Naive thymus-derived CD4-positive, alpha-beta T cell (primary cell): ENCODE measurements around the gene TMPRSS6. TPM values are rescaled to one million over a fixed set of nuclear protein-coding genes. Genes with fewer than 3 reads are reported as not detected.

Source experiments
- ATAC-seq: fragments of 150-1000 bp; cut with Tn5 transposase; 2 replicates; pipeline ENCODE4 v1.10.0; 2021; ENCODE audit warnings: mild to moderate bottlenecking, moderate library complexity
- CTCF ChIA-PET: fragments of 350-600 bp; sonication (Branson Sonifier 250); formaldehyde crosslinking; loops from one replicate; lab custom pipeline; 2021; ENCODE audit warnings: antibody characterized with exemption; lab: Charles Lee
- POLR2A ChIA-PET: fragments of 350-600 bp; sonication (Branson Sonifier 250); formaldehyde crosslinking; loops from one replicate; lab custom pipeline; 2021; ENCODE audit warnings: antibody characterized with exemption, inconsistent platforms; lab: Charles Lee
- DNase-seq, 9 donors: peaks; one replicate each; pipeline versions ENCODE4 v3.0.0 to v3.0.0-alpha.2; 2020 to 2022; ENCODE audit warnings: mixed read lengths in 1 of 9
- H3K27ac ChIP-seq: one replicate; pipeline ENCODE4 v1.7.0; 2013; ENCODE audit warnings: mild to moderate bottlenecking, low read depth, low read length, moderate library complexity
- H3K27me3 ChIP-seq, 2 donors: one replicate each; pipeline ENCODE4 v1.7.0; 2013; ENCODE audit warnings: low read length in 2 of 2, mild to moderate bottlenecking in 2 of 2, moderate library complexity in 2 of 2; ENCODE audit not compliant: control insufficient read depth in 2 of 2, insufficient read depth in 2 of 2
- H3K36me3 ChIP-seq, 3 experiments: 1 replicate in 2 of 3; 2 replicates in 1 of 3; pipeline ENCODE4 v1.7.0; 2013; ENCODE audit warnings: low read length in 3 of 3, mild to moderate bottlenecking in 3 of 3, moderate library complexity in 1 of 3; ENCODE audit not compliant: insufficient read depth in 3 of 3, control insufficient read depth in 2 of 3
- H3K4me1 ChIP-seq, 2 donors: one replicate each; pipeline ENCODE4 v1.7.0; 2013; ENCODE audit warnings: low read length in 2 of 2, mild to moderate bottlenecking in 2 of 2, moderate library complexity in 1 of 2; ENCODE audit not compliant: control insufficient read depth in 2 of 2, insufficient read depth in 2 of 2
- H3K4me3 ChIP-seq: 2 replicates; pipeline ENCODE4 v1.7.0; 2013; ENCODE audit warnings: mild to moderate bottlenecking, low read length
- H3K9me3 ChIP-seq, 3 experiments: 1 replicate in 2 of 3; 2 replicates in 1 of 3; pipeline ENCODE4 v1.7.0; 2013; ENCODE audit warnings: low read length in 3 of 3; ENCODE audit not compliant: control insufficient read depth in 2 of 3
- H3K27ac Mint-ChIP-seq, 9 donors: one replicate each; pipeline ENCODE4 v1.8.0; 2020 to 2022; ENCODE audit warnings: mixed read lengths in 9 of 9, mild to moderate bottlenecking in 8 of 9, moderate library complexity in 5 of 9, inconsistent platforms in 2 of 9
- H3K27me3 Mint-ChIP-seq, 5 donors: one replicate each; pipeline ENCODE4 v1.8.0; 2021 to 2022; ENCODE audit warnings: mixed read lengths in 5 of 5, mild to moderate bottlenecking in 1 of 5
- H3K36me3 Mint-ChIP-seq, 5 donors: one replicate each; pipeline ENCODE4 v1.8.0; 2020 to 2022; ENCODE audit warnings: mixed read lengths in 5 of 5, mild to moderate bottlenecking in 3 of 5, inconsistent platforms in 1 of 5
- H3K4me1 Mint-ChIP-seq, 7 donors: one replicate each; pipeline ENCODE4 v1.8.0; 2020 to 2022; ENCODE audit warnings: mixed read lengths in 7 of 7, mild to moderate bottlenecking in 3 of 7, inconsistent platforms in 1 of 7
- H3K4me3 Mint-ChIP-seq, 10 donors: one replicate each; pipeline ENCODE4 v1.8.0; 2020 to 2022; ENCODE audit warnings: mild to moderate bottlenecking in 10 of 10, mixed read lengths in 10 of 10, moderate library complexity in 6 of 10, inconsistent platforms in 2 of 10
- H3K9me3 Mint-ChIP-seq, 11 donors: one replicate each; pipeline ENCODE4 v1.8.0; 2020 to 2022; ENCODE audit warnings: mixed read lengths in 11 of 11, mild to moderate bottlenecking in 4 of 11, inconsistent platforms in 1 of 11, moderate library complexity in 1 of 11
- intact Hi-C, 2 donors: fragments of 100-400 bp; cut with micrococcal nuclease; formaldehyde crosslinking; loops; one replicate each; pipeline ENCODE4 v1.15.1; 2023
- polyA plus RNA-seq, 2 donors: library from polyadenylated mRNA; unstranded; fragments of 300-500 nt; fragmentation: Illumina TruSeq; gene quantifications; one replicate each; pipeline ENCODE4 v1.2.3, GENCODE V29; 2021
- total RNA-seq, 6 experiments: library from RNA in 5 of 6; stranded (reverse) in 5 of 6; gene quantifications; 1 replicate in 5 of 6; 2 replicates in 1 of 6; pipeline ENCODE4 v1.2.3 and lab custom pipeline; 2021 to 2026

Gene TMPRSS6
- total and polyA plus RNA-seq, 7 experiments from 2014 or later: 0.22 to 3.2 (median 0.32) TPM; not detected in 2

DNA sequence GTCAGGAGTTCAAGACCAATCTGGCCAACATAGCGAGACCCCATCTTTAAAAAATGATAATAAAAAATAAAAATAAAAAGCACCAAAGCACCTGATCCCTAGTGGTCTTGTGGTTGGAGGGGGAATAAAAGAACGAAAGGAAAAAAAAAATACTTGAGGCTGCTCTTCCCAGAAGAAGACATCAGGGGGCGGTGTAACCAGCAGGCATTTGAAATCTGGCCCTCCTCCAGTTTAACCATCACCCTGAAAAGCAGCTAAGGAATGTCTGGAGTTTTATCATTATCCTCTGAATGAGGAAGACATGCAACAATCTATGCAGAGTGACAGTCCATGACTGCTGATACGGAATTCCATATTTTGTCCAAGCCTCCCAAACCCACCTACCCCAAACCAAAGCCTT lies 63.6 kb downstream of the TMPRSS6 start:
- Mint-ChIP-seq H3K4me1 (peaks cover 0 to 21% (median under 1%) of the 10 kb centered on the region in 7 donors), H3K27me3 (peaks cover 0 to 1% (median 0%) of the 10 kb centered on the region in 5 donors), H3K4me3 (no peak overlapping the region), H3K27ac (no peak overlapping the region), H3K9me3 (no peaks in the 10 kb centered on the region), H3K36me3 (no peaks in the 10 kb centered on the region)
- Histone ChIP-seq H3K27ac (no peak overlapping the region), H3K4me3 (no peak overlapping the region), H3K4me1 (no peaks in the 10 kb centered on the region), H3K27me3 (no peaks in the 10 kb centered on the region), H3K9me3 (no peaks in the 10 kb centered on the region), H3K36me3 (no peaks in the 10 kb centered on the region)
- ATAC-seq (no peak), DNase-seq (no peak)
- CTCF ChIA-PET: interaction anchor here (0.8 kb wide), 1 partner anchor 259 kb away, joined by 3 read pairs; no protein-coding TSS in a partner anchor
- intact Hi-C loops: loop anchor here in 1 of 2 donors (1.0 kb wide), 1 partner anchor 153 kb away; no protein-coding TSS in a partner anchor
- POLR2A ChIA-PET: no interaction called here

DNA sequence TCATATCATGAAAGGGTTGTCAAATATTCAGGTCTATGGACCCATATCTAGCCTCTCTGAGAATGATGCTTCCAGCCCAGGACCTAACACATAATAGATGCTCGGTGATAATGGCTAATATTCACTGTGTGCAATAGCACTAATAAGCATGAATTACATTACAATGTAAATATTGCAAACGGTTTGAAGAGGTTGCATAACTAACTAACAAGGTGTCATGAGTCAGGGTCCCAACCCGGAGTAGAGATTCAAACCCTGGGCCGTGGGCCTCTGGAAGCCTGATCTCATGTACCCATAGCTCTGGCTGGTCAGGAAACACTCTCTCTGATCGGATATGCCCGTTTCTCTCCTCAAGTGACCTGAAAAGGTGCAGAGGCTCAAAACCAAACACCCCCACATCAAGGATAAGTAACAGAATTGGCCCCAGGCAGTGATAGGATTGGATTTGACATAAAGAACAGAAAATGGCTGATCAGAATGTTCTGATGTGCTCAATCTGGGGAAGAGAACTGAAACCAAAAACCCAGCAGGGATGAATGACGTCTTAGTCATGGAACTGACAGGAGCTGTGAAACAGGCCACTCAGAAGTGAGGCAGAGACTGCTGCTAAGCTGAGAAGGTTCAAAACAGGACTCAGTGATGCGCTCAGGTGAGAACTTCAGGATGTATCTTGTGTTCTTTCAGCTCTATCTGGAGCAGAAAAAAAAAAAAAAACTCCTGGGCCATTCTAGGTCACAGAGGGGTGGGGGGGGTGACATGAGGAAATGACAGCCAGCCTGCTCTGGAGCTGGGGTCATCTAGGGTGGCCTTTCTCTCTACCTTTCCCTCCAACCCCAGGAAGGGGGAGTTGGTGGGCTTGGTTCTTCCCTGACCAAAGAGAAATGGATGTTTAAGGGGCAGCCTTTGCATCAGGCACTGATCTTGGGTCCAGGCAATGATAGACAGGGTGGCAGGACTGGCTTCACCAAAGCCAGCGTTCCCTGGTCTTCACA lies 64.6 kb downstream of the TMPRSS6 start:
- DNase-seq (no peak), ATAC-seq (no peak)
- H3K27ac ChIP-seq: no peak overlapping the region
- H3K4me3 ChIP-seq: no peak overlapping the region
- intact Hi-C loops: loop anchor here in 1 of 2 donors (1.0 kb wide), 1 partner anchor 263 kb away; no protein-coding TSS in a partner anchor
- Mint-ChIP-seq H3K36me3 (no peaks in the 10 kb centered on the region), H3K27me3 (peaks cover 0 to 9% (median 0%) of the 10 kb centered on the region in 5 donors), H3K9me3 (no peaks in the 10 kb centered on the region), H3K27ac (peak overlapping the region in 1 of 9 donors; percentile 54), H3K4me1 (peaks cover 0 to 25% (median 0%) of the 10 kb centered on the region in 7 donors), H3K4me3 (no peak overlapping the region)
- no peaks in the 10 kb centered on the region for H3K36me3 ChIP-seq
- no peaks in the 10 kb centered on the region for H3K4me1 ChIP-seq
- H3K27me3 ChIP-seq: no peaks in the 10 kb centered on the region
- no peaks in the 10 kb centered on the region for H3K9me3 ChIP-seq
- POLR2A ChIA-PET: no interaction called here
- CTCF ChIA-PET: no interaction called here

DNA sequence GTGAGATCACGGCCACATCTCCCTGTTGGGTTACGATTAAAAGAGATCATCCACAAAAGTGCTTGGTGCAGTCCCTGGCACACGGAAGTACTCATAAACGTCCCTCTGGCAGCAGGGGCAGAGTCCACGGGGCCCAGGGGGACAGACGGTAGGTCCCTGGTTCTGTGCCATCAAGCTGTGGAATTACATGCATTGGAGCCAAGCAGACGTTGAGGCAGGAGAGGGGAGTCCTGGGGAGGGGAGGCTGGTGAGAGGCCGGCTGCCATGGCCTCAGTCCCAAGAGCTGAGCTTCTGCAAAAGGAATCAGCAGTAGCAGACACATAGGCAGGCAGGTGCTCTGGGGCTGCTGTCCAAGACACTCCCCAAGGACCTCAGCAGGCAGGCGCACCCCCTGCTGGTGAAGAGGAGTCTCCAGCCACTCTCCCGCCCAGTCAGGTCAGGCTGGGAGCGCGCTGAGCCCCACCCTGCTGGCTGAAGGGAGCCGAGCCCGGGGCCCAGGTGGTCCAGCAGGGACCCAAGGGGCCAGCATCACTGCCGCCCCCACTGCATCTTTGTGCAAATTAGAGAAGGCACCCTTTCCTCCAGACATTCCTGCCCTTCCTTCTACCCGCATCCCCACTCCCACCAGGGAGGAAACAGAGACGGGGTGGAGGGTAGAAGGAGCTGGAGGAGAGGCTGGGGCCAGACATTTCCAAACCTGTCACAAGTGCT lies 65.5 kb downstream of the TMPRSS6 start:
- Mint-ChIP-seq H3K36me3 (no peaks in the 10 kb centered on the region), H3K4me3 (no peak overlapping the region), H3K4me1 (peaks cover 0 to 25% (median 0%) of the 10 kb centered on the region in 7 donors), H3K27ac (no peak overlapping the region), H3K27me3 (peaks cover 0 to 9% (median 0%) of the 10 kb centered on the region in 5 donors), H3K9me3 (no peaks in the 10 kb centered on the region)
- ATAC-seq (peak; percentile 74), DNase-seq (peak in 2 of 9 donors; percentile 16 to 64)
- Histone ChIP-seq H3K36me3 (no peaks in the 10 kb centered on the region), H3K27me3 (no peaks in the 10 kb centered on the region), H3K4me1 (no peaks in the 10 kb centered on the region), H3K27ac (no peak overlapping the region), H3K4me3 (no peak overlapping the region), H3K9me3 (no peaks in the 10 kb centered on the region)
- ChIA-PET CTCF (no interaction called here), POLR2A (no interaction called here)
- intact Hi-C loops: loop anchor here in 1 of 2 donors (1.0 kb wide), 1 partner anchor 262 kb away; no protein-coding TSS in a partner anchor

DNA sequence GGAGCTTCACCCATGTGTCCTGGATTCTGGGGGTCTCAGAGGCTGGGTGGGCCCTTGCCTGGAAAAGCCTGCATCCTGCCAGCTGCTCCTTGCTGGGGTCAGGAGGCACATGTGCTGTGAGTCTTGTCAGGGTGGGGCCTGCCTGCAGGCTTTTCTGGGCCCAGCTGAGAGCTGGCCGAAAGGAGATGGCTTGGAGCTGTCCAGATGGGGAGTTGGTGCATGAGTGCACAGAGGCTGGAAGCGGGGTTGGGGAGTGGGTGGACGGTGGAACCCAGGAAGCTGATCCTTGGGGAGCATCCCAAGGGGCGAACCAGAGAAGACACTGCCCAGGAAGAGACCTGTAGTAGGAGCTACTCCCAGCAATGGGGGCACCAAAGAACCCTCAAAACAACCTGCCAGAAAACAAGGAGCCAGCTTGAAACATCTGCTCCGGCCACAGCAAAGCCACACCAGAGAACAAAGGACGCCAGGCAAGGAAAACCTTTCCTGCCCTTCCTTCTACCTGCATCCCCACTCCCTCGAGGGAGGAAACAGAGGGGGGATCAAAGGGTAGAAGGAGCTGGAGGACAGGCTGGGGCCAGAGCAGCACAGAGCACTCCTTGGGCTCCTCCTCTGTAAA lies 66.2 kb downstream of the TMPRSS6 start:
- no peaks in the 10 kb centered on the region for H3K36me3 Mint-ChIP-seq
- peaks cover 0 to 25% (median 0%) of the 10 kb centered on the region in 7 donors for H3K4me1 Mint-ChIP-seq
- H3K9me3 Mint-ChIP-seq: no peaks in the 10 kb centered on the region
- H3K9me3 ChIP-seq: no peaks in the 10 kb centered on the region
- peaks cover 0 to 9% (median 0%) of the 10 kb centered on the region in 5 donors for H3K27me3 Mint-ChIP-seq
- no peaks in the 10 kb centered on the region for H3K36me3 ChIP-seq
- no peaks in the 10 kb centered on the region for H3K27me3 ChIP-seq
- H3K4me3 ChIP-seq: no peak overlapping the region
- H3K27ac Mint-ChIP-seq: no peak overlapping the region
- ChIA-PET POLR2A (no interaction called here), CTCF (interaction anchor here (0.9 kb wide), 1 partner anchor 10 kb away, joined by 3 read pairs; no protein-coding TSS in a partner anchor)
- H3K27ac ChIP-seq: no peak overlapping the region
- H3K4me1 ChIP-seq: no peaks in the 10 kb centered on the region
- no peak for DNase-seq
- no peak overlapping the region for H3K4me3 Mint-ChIP-seq
- ATAC-seq: no peak
- intact Hi-C loops: no loop called here

DNA sequence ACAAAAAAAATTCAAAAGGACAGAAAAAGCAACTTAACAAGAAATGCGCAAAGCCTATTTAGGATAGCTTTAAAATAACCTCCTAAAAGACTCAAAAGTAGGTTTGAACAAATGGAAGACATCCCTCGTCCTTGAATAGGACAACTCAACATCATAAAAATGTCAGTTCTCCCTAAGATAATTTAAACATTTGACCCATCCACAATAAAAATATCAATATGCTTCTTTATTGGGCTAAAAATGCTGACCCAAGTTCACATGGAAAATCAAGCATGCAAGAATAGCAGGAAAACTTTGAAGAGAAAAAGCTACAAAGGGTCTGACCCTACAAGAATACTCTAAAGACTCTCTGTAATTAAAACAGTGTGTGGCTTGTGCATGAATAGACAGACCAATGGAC lies 70.0 kb downstream of the TMPRSS6 start:
- Mint-ChIP-seq H3K36me3 (no peaks in the 10 kb centered on the region), H3K9me3 (no peaks in the 10 kb centered on the region), H3K4me3 (no peak overlapping the region), H3K4me1 (peaks cover 0 to 14% (median 0%) of the 10 kb centered on the region in 7 donors), H3K27me3 (peaks cover 7 to 24% (median 17%) of the 10 kb centered on the region in 5 donors), H3K27ac (no peak overlapping the region)
- Histone ChIP-seq H3K27ac (no peak overlapping the region), H3K9me3 (no peaks in the 10 kb centered on the region), H3K27me3 (no peaks in the 10 kb centered on the region), H3K4me3 (no peak overlapping the region), H3K36me3 (no peaks in the 10 kb centered on the region), H3K4me1 (no peaks in the 10 kb centered on the region)
- intact Hi-C loops: no loop called here
- DNase-seq: no peak
- ATAC-seq: no peak
- ChIA-PET POLR2A (no interaction called here), CTCF (no interaction called here)

DNA sequence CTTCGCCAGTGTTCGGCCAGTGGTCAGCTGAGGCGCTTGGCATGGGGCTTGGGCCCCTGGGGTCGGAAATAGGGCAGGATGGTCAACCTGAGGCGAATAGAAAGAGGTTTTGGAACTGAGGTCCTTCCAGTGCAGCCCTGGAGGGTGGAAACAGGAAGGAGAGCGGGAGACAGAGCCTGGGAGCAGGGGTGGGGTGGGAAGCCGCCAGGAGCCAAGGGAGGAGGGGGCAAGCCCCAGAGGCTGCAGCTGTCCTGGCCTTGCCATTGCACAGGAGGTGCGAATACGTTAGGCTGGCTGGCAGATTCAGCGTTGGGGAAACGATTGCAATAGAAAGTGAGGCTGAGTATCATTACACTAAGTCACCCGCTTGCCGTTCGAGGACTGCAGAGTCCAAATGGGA lies 71.8 kb downstream of the TMPRSS6 start:
- Histone ChIP-seq H3K27me3 (no peaks in the 10 kb centered on the region), H3K9me3 (no peaks in the 10 kb centered on the region), H3K4me3 (no peak overlapping the region), H3K27ac (no peak overlapping the region), H3K36me3 (no peaks in the 10 kb centered on the region), H3K4me1 (no peaks in the 10 kb centered on the region)
- Mint-ChIP-seq H3K9me3 (no peaks in the 10 kb centered on the region), H3K4me3 (no peak overlapping the region), H3K27me3 (peaks cover 7 to 24% (median 17%) of the 10 kb centered on the region in 5 donors), H3K36me3 (no peaks in the 10 kb centered on the region), H3K4me1 (peaks cover 0 to 10% (median 0%) of the 10 kb centered on the region in 7 donors), H3K27ac (no peak overlapping the region)
- POLR2A ChIA-PET: no interaction called here
- DNase-seq: no peak
- CTCF ChIA-PET: no interaction called here
- intact Hi-C loops: no loop called here
- no peak for ATAC-seq
